Mucosa of rectum (tissue), 2 donors: ENCODE measurements around the gene CCDC149.

Experiments
- H3K27ac ChIP-seq, 2 donors: one replicate each; pipeline ENCODE4 v1.7.0; 2013; ENCODE audit warnings: inconsistent platforms in 2 of 2, low read depth in 2 of 2, low read length in 2 of 2
- H3K27me3 ChIP-seq, 2 donors: one replicate each; pipeline ENCODE4 v1.7.0; 2013; ENCODE audit warnings: low read length in 2 of 2; ENCODE audit not compliant: control insufficient read depth in 2 of 2, insufficient read depth in 2 of 2
- H3K36me3 ChIP-seq, 2 donors: one replicate each; pipeline ENCODE4 v1.7.0; 2013; ENCODE audit warnings: low read length in 2 of 2; ENCODE audit not compliant: control insufficient read depth in 2 of 2, insufficient read depth in 2 of 2
- H3K4me1 ChIP-seq, 2 donors: one replicate each; pipeline ENCODE4 v1.7.0; 2013; ENCODE audit warnings: low read length in 2 of 2, mild to moderate bottlenecking in 1 of 2; ENCODE audit not compliant: control insufficient read depth in 2 of 2, insufficient read depth in 2 of 2
- H3K4me3 ChIP-seq, 2 donors: one replicate each; pipeline ENCODE4 v1.7.0; 2013; ENCODE audit warnings: low read length in 2 of 2
- H3K9ac ChIP-seq, 2 donors: one replicate each; pipeline ENCODE4 v1.7.0; 2013; ENCODE audit warnings: low read length in 2 of 2, low read depth in 1 of 2, mild to moderate bottlenecking in 1 of 2
- H3K9me3 ChIP-seq, 2 donors: one replicate each; pipeline ENCODE4 v1.7.0; 2013; ENCODE audit warnings: low read length in 2 of 2; ENCODE audit not compliant: control insufficient read depth in 2 of 2
- donor health status: healthy.
- donor health status: Normal muscosa, but diverticular disease.

Gene CCDC149

GRCh38 chr4:24885342-24885741, 27.5 kb downstream of the CCDC149 start:
- H3K9ac ChIP-seq = no peak overlapping the region
- no peak overlapping the region for H3K4me3 ChIP-seq
- no peak overlapping the region for H3K27ac ChIP-seq

GRCh38 chr4:24884902-24885301, 27.9 kb downstream of the CCDC149 start:
- no peaks in the 10 kb centered on the region for H3K4me1 ChIP-seq
- no peak overlapping the region for H3K27ac ChIP-seq
- H3K9me3 ChIP-seq = no peaks in the 10 kb centered on the region
- H3K36me3 ChIP-seq = no peaks in the 10 kb centered on the region
- no peaks in the 10 kb centered on the region for H3K27me3 ChIP-seq
- no peak overlapping the region for H3K9ac ChIP-seq
- no peak overlapping the region for H3K4me3 ChIP-seq

More at GRCh38 chr4:24885342-24885741, 27.5 kb downstream of the CCDC149 start:
- Histone ChIP-seq H3K36me3 (no peaks in the 10 kb centered on the region), H3K27me3 (no peaks in the 10 kb centered on the region), H3K9me3 (no peaks in the 10 kb centered on the region), H3K4me1 (no peaks in the 10 kb centered on the region)

GRCh38 chr4:24881508-24882196, 31.2 kb downstream of the CCDC149 start:
- Histone ChIP-seq H3K9me3 (no peaks in the 10 kb centered on the region), H3K27ac (no peak overlapping the region), H3K27me3 (no peaks in the 10 kb centered on the region), H3K4me1 (no peaks in the 10 kb centered on the region), H3K9ac (no peak overlapping the region), H3K4me3 (no peak overlapping the region), H3K36me3 (no peaks in the 10 kb centered on the region)

- no peak overlapping the region for H3K27ac ChIP-seq
These were observed 32.7 kb downstream of the CCDC149 start for GRCh38 chr4:24880186-24880585.

GRCh38 chr4:24878636-24879016, 34.2 kb downstream of the CCDC149 start:
- Histone ChIP-seq H3K4me1 (no peaks in the 10 kb centered on the region), H3K9me3 (no peaks in the 10 kb centered on the region), H3K36me3 (peaks cover 0 to 2% of the 10 kb centered on the region in 2 donors), H3K27me3 (no peaks in the 10 kb centered on the region), H3K9ac (no peak overlapping the region), H3K27ac (no peak overlapping the region), H3K4me3 (no peak overlapping the region)

More at GRCh38 chr4:24880186-24880585, 32.7 kb downstream of the CCDC149 start:
- Histone ChIP-seq H3K36me3 (peaks cover 0 to 2% of the 10 kb centered on the region in 2 donors), H3K9me3 (no peaks in the 10 kb centered on the region), H3K9ac (no peak overlapping the region), H3K4me1 (no peaks in the 10 kb centered on the region), H3K4me3 (no peak overlapping the region), H3K27me3 (no peaks in the 10 kb centered on the region)

GRCh38 chr4:24877868-24878635, 34.8 kb downstream of the CCDC149 start:
- no peaks in the 10 kb centered on the region for H3K9me3 ChIP-seq
- no peaks in the 10 kb centered on the region for H3K4me1 ChIP-seq
- H3K36me3 ChIP-seq = peaks cover 3 to 4% of the 10 kb centered on the region in 2 donors
- H3K27ac ChIP-seq = no peak overlapping the region
- H3K4me3 ChIP-seq = no peak overlapping the region
- no peaks in the 10 kb centered on the region for H3K27me3 ChIP-seq
- H3K9ac ChIP-seq = no peak overlapping the region

- Histone ChIP-seq H3K4me3 (no peak overlapping the region), H3K36me3 (peaks cover 10 to 14% of the 10 kb centered on the region in 2 donors), H3K9me3 (no peaks in the 10 kb centered on the region), H3K27me3 (no peaks in the 10 kb centered on the region), H3K9ac (no peak overlapping the region), H3K4me1 (no peaks in the 10 kb centered on the region), H3K27ac (no peak overlapping the region)
These were observed 36.4 kb downstream of the CCDC149 start for GRCh38 chr4:24876431-24876830.

GRCh38 chr4:24872720-24873119, 40.1 kb downstream of the CCDC149 start:
- no peak overlapping the region for H3K27ac ChIP-seq
- no peaks in the 10 kb centered on the region for H3K9me3 ChIP-seq
- peaks cover 10 to 16% of the 10 kb centered on the region in 2 donors for H3K36me3 ChIP-seq
- no peak overlapping the region for H3K9ac ChIP-seq
- no peaks in the 10 kb centered on the region for H3K27me3 ChIP-seq
- H3K4me3 ChIP-seq = no peak overlapping the region
- no peaks in the 10 kb centered on the region for H3K4me1 ChIP-seq

GRCh38 chr4:24871210-24871609, 41.6 kb downstream of the CCDC149 start:
- Histone ChIP-seq H3K36me3 (peaks cover 10 to 16% of the 10 kb centered on the region in 2 donors), H3K9ac (no peak overlapping the region), H3K27ac (no peak overlapping the region), H3K4me3 (no peak overlapping the region), H3K9me3 (no peaks in the 10 kb centered on the region), H3K4me1 (no peaks in the 10 kb centered on the region), H3K27me3 (no peaks in the 10 kb centered on the region)

GRCh38 chr4:24867766-24868296, 45.0 kb downstream of the CCDC149 start:
- peaks cover 5 to 10% of the 10 kb centered on the region in 2 donors for H3K36me3 ChIP-seq

More at GRCh38 chr4:24867766-24868296, 45.0 kb downstream of the CCDC149 start:
- H3K4me1 ChIP-seq = no peaks in the 10 kb centered on the region
- H3K4me3 ChIP-seq = no peak overlapping the region
- H3K9ac ChIP-seq = no peak overlapping the region
- H3K9me3 ChIP-seq = peaks cover 0 to 8% of the 10 kb centered on the region in 2 donors
- H3K27ac ChIP-seq = no peak overlapping the region
- H3K27me3 ChIP-seq = no peaks in the 10 kb centered on the region
